ENCODE data around the gene ADIPOR1.
"Not testable (repeated sequence)": the region's sequence is repeated elsewhere in the genome, so short reads cannot be mapped to it uniquely, and the experiment has no call there.

ADIPOR1 gene

GRCh38 chr1:202935844-202936243, 22.3 kb downstream of the ADIPOR1 start:
- no peak for DNase-seq

- DNase-seq = no peak
Observed at GRCh38 chr1:202934755-202935154, 23.4 kb downstream of the ADIPOR1 start.

- DNase-seq = no peak
Observed at GRCh38 chr1:202932476-202932875, 25.6 kb downstream of the ADIPOR1 start.

- peak; percentile 91 for DNase-seq
Observed at GRCh38 chr1:202926581-202927491, 31.3 kb downstream of the ADIPOR1 start, which contains the start of gene KLHL12. TSS of gene KLHL12 (minus strand) at chr1:202927234. CDS start at chr1:202925162, 2,072 bp downstream.

- no peak for DNase-seq
Observed at GRCh38 chr1:202923533-202923932, 34.6 kb downstream of the ADIPOR1 start.

- DNase-seq = no peak
Observed at GRCh38 chr1:202919615-202920014, 38.5 kb downstream of the ADIPOR1 start.

- no peak for DNase-seq
Observed at GRCh38 chr1:202915146-202915545, 43.0 kb downstream of the ADIPOR1 start.

GRCh38 chr1:202912476-202912875, 45.6 kb downstream of the ADIPOR1 start:
- DNase-seq = not testable (repeated sequence)

- DNase-seq = no peak
Observed at GRCh38 chr1:202909494-202909893, 48.6 kb downstream of the ADIPOR1 start.

- DNase-seq = no peak
Observed at GRCh38 chr1:202908998-202909397, 49.1 kb downstream of the ADIPOR1 start.

- no peak for DNase-seq
Observed at GRCh38 chr1:202905331-202905730, 52.8 kb downstream of the ADIPOR1 start.

- DNase-seq = not testable (repeated sequence)
Observed at GRCh38 chr1:202903808-202904207, 54.3 kb downstream of the ADIPOR1 start.

GRCh38 chr1:202901555-202901954, 56.6 kb downstream of the ADIPOR1 start:
- no peak for DNase-seq

GRCh38 chr1:202892501-202892900, 65.6 kb downstream of the ADIPOR1 start:
- DNase-seq = no peak
